Suppressor macrophage treated with lipopolysaccharide for 1 hour (primary cell): ENCODE data around the gene COL8A1.
"Not testable (repeated sequence)": the region's sequence is repeated elsewhere in the genome, so short reads cannot be mapped to it uniquely, and the experiment has no call there.

Experiments
- DNase-seq, 3 donors: peaks; one replicate each; pipeline ENCODE4 v3.0.0-alpha.2; 2020 to 2022

Gene COL8A1

DNA sequence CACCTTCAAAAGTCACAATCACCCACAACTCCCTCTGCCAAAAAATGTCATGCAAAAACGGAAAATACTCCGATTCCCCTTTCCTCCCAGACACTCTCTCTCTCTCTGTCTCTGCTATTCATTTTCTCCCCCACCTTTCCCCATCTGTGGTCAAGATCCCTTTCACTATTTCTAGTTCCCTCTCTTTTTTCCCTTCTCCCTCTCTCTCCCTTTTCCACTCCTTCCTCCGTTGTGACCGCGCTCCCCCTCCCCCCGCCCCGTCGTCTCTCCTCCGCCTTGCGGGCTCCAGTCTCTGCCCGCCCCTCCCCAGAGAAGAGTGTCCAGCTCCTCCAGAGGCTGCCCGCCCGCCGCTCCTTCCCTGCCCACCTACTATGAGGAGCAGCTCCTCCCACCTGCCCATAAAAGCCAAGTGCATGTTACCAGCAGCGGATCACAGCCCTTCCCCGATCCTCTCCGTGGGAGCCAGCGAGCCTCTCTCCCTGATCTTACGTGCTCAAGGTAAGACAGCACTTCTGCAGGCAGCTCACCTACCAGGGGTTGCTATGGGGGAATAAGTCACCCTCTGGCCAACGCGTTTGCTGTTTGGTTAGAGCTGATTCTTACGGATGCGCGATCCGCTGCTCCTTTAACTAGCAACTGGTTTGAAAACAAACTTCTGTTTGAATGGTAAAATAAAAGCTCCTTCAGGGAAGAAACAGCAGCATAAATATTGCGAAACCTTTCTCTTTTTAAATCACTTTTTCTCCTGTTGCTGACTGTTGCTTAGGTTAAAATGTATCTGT is at the start of gene COL8A1:
Gene COL8A1, plus strand, starts transcription at position 428 of the 782 bp plus-strand sequence. CDS start 152,089 bp downstream, outside the sequence.
- DNase-seq = no peak

DNA sequence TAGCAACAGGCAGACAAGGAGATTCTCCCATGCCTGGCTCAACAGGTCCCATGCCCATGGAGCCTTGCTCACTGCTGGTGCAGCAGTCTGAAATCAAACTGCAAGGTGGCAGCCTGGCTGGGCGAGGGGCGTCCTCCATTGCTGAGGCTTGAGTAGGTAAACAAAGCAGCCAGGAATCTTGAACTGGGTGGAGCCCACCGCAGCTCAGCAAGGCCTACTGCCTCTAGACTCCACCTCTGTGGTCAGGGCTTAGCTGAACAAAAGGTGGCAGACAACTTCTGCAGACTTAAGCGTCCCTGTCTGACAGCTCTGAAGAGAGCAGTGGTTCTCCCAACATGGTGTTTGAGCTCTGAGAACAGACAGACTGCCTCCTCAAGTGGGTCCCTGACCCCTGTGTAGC is 49.2 kb upstream of the COL8A1 start:
- DNase-seq = not testable (repeated sequence)

DNA sequence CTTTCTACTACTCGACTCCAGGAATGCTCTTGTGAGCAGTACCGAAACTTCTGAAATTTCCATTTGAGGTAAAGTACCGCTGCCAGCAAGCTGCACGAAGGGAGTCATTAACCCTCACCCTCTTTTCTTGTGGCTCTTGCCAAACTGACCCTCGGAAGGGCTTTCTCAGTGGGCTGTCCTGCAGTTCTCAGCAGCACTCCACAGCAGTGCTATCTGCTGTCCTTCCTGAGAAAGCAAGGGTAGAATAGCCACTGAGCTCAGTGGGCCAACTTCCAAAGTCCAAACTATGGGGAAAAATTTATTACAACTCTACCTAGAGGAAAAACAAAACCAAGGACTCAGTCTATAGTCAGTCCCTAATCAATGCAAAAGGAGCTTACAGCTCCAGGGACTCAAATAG is 38.5 kb upstream of the COL8A1 start:
- DNase-seq = no peak

DNA sequence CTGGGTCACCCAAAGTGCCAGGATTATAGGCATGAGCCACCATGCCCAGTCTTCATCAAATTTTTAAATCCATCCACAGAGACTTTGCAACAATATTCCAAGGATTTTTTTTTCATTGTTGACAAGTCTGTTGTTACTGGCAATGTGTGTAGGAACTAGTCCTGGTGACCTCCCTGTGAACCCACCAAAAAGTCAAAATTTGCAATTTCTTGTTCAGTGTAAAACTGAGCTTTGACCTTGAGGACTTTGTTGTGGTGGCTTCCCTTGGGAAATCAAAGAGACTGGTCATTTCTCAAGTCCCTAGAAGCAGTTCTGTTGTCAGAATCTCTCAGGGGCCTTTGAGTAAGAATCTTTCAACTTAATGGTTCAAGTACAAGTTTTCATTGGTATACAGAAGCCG is 36.9 kb upstream of the COL8A1 start:
- no peak for DNase-seq

DNA sequence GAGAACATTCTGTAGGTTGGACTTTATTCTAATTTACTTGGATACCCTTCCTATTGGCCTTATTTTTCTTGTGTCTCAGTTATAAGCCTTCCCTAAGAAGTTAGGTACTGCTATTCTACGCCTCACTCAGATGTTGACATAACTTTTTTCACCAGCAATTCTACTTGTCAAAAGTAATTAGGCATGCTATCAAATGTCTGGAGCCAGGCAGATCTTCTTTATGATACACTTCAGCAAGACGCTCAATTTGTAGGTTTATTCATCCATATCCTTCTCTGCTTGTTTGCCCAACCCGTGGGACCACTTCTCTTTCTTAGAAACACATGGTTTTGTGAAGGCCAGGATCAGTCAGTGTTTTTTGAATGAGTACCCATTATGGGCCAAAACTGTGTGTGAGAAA is 36.2 kb upstream of the COL8A1 start:
- no peak for DNase-seq

DNA sequence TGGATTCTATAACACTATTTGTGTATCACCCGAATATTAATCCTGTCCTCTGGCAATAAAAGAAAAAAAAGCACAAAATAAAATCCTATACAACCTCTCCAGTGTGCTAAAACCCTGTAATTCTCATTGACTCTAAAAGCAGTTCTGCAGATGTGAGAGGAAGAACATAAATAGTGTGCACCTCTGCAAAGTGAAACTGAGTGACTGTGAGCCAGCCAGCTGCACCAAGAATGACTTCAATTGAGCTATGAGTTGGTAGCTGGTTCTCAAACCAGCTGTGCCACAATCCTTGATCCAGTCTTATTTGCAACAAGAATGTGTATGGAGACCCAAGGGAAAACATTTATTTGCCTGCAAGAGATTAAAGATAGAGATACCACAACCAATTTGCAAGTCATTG is 31.2 kb upstream of the COL8A1 start:
- DNase-seq = no peak

DNA sequence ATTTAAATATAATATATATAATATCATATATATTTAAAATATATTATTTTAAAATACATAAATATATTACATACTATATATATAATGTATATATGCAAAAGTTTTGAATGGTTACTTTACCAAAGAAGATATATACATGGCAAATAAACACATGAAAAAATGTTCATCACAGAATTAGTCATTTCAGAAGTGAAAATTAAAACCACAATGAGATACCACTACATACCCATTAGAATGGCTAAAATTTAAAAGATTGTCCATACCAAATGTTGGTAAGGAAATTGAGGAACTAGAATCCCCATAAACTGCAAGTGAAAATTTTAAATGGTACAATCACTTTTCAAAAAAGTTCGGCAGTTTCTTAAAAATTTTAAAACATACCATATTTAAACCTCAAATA is 23.6 kb upstream of the COL8A1 start:
- no peak for DNase-seq

DNA sequence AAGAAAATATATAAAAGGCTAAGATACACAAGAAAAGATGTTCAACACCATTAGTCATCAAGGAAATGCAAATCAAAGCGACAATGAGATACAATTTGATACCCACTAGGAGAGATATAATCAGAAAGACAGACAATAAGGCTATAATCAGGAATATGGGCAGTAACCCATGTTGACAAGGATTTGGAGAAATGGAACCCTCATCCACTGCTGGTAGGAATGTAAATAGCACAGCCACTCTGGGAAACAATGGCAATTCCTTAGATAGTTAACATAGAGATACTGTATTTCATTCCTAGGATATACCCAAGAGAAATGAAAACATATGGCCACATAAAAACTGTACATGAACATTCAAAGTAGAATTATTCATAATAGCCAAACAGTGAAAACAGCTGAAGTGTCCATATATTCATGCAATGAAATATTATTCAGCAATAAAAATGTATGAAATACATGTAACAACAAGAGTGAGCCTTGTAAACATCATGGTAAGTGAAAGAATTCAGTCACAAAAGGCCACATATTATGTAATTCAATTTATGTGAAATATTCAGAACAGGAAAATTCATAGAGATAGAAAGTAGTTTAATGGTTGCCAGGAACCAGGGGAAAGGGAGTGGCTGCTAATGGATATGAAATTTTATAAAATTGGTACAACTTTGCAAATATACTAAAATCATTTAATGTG is 18.2 kb upstream of the COL8A1 start:
- DNase-seq = no peak

DNA sequence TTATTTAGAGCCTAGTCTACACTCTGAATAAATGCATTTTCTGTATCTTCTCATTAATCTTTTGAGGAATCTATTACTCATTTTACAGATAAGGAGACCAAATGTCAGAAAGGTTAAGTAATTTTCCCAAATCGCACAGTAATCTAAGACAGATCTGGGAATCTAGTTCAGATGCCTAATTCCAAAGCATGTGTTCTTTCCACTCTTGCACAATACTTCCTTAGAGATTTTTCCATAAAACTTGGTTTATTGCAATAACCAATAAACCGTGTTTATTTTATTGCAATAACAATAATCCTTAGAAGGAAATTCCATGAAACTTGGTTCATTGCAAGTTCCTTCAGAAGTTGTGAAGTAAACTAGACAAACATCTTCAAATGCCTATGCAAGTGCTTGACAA is 17.4 kb upstream of the COL8A1 start:
- no peak for DNase-seq

DNA sequence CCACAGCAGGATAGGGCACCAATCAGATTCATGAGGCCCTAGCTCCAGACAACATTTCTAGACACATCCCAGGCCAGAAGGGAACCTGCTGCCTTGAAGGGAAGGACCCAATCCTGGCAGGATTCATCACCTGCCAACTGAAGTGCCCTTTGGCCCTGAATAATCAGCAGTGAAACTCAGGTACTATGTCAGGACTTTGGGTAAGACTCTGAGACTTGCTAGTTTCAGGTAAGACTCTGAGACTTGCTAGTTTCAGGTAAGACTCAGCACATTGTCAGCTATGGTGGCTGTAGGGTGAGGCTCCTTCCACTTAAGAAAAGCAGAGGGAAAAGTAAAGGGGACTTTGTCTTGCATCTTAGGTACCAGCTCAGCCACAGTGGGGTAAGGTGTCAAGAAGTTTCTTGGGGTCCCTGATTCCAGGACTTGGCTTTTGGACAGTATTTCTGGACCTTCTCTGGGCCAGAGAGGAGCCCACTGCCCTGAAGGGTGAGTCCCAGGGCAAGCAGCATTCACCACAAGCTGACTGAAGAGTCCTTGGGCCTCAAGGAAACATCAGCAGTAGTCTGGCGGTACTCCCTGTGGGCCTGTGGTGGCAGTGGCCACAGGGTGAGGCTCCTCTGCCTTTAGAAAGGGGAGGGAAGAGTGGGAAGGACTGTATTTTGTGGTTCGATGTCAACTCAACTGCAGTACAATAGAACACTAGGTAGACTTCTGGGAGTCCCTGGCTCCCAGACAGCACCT is 13.7 kb upstream of the COL8A1 start:
- no peak for DNase-seq

DNA sequence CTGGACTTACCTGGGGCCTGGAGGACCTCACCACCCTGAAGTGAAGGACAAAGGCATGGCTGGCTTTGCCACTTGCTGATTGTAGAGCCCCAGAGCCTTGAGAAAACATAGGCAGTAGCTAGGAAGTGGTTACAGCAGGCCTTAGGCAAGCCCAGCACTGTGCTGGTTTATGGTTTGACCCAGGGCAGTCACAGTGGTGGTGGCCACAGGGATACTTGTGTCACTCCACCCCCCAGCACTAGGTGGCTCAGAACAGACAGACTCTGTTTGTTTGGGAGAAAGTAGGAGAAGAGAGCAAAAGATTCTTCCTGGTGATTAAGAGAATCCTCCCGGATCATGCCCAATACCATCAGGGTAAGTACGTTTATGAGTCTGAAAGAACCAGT is 13.2 kb upstream of the COL8A1 start:
- no peak for DNase-seq

DNA sequence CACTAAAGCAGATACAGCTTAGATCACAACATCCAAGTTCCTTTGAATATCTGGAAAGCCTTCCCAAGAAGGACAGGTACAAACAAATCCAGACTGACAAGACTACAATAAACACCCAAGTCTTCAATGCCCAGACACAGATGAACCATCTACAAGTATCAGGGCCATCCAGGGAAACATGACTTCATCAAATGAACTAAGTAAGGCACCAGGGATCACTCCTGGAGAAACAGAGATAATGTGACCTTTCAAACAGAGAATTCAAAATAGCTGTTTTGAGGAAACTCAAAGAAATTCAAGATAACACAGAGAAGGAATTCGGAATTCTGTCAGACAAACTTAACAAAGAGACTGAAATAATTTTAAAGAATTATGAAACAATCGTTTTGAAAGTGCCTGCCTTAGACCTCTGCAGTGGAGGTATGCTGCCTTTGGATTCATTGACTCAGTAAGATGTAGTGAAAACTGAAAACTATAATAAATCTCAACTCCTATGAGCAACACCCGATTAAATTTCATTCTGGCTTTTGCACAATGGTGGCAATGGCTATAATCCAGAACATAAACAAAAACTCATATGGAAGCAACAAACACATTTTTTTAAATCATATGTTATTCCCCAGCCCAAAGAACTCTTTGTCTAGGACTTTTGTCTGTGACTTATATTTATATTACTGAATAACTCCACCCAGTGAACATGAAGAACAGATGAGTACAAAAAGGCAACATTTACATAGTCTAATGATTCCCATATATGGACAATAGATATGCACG is 12.6 kb upstream of the COL8A1 start:
- DNase-seq = no peak

DNA sequence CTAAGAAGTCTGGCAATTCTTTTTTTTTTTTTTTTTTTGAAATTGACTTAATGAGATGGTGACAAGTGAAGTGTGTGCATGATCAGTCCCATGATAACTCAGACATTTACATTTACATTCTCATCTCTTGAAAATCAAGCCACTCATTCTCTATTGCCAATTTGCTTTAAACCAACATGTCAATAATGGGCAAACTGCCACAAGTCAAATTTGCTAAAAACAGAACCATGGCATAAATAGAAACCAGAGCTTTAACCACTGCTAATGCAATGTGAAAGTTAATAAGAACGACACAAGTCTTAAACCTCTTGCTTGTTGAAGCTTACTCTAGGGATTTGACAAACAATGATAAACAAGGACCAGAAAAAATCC is 12.0 kb upstream of the COL8A1 start:
- DNase-seq = no peak

DNA sequence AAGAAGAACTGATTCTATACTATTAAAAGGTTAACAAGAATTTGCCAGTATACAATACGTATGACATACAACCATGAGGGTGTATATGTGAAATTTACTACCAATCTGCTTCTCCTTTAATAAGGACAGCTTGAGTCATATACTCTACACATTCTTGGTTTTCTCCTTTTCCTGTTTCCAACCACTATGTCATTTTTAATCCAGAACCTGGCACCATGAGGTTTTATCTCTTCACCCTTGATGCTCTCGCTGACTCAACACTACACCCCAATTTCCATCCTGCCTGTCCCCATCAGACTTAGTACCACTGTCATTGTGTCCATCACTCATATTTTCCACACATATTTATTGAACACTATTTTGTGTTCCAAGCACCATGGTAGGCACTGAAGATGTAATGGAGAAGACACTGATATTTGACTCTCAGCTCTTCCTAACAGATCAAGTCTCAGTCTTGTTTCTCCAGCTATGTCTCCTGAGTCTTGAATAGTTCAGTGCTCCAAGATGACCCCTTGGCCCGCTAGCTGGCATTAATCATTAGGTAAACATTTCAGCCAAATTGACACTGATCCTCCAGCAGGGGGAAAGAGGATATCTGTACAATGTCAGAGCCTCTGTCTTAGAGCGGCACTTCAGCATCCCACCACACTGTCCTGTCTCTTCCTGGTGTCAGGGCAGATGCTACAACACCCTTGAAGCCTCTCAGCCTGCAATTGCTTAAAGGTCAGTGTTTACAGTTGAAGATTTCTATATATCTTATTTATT is 11.2 kb upstream of the COL8A1 start:
- no peak for DNase-seq

DNA sequence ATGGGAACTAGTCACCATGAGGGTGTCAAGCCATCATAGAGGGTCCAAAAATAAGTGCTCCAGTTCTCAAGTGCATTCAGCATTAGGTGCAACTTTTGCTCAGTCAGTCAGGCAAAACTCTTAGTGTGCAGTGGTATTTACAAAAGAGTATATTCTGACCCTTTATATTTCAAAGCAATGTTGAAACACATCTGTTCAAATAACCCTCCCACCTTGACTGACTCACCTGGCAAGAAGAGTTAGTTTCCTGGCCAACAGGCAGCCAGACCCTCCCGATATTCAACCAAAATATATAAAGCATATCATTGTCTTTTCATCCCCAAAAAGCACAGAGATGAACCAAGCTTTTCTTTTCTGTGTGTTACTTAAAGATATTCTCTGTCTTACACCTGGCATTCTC is 7.6 kb upstream of the COL8A1 start:
- DNase-seq = no peak

DNA sequence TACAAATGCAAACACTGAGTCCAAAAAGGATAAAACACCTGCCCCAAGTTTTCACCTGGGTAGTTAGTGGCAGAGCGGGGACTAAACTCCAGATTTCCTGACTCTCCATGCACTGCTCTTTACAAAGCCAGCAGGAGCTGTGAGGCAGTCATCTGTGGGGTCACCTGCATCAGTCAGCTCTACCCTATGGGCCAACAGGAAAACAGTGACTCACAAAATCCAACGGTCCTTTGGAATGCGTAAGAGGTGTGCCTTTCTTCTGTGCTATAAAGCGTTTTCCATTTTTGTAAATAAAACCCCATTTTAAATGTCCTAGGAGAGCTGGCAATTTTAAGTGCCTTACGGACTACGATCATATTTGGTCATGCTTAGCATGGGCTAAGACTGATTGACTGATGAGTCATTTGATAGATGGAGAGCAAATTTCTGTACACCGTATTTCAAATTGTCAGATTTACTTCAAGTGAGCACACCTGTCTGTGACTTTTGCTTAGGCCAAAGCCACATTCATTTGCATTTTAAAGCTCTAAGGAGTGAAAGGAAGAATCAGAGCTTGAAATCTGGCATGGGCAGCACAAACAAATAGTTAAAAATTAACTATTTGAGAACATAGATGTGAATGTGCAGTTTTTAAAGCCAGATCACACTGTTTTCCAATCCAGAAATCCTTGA is 4.4 kb upstream of the COL8A1 start:
- no peak for DNase-seq

DNA sequence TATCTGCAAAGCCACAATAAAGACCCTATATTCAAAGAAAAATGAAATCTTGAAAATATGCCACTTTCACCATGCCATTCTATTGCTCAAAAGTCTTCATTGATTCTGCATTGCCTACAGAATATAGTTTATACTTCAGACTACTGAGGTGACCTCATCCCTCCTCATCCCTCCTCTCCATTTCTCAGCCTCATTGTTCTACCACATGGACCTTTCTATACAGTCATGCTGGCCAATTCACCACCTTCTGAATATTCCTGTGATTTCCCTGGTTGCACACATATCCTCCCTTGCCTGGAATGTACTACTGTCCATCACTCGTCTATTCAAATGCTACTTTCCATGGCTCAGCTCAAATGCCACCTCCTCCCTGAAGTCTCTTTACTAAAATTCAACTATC is 3.5 kb upstream of the COL8A1 start:
- no peak for DNase-seq

DNA sequence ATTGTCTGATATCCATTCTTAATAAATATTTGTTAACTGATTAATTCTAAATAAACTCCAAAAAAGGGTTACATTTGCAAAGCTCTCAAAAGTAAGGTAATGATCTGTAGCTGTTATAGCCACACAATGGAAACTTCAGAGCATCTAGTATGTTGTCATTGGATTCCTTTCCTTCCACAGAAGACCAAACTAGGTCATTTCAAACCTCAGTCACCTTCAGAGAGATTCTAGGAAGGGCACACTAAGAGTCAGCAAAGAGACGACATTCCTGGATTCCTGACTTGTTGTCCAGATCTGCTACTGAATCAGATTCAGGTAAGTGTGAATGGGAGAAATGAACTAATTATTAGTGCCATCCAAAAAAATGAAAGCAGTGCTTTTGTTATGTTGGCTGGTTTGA is 3.0 kb upstream of the COL8A1 start:
- DNase-seq = no peak

DNA sequence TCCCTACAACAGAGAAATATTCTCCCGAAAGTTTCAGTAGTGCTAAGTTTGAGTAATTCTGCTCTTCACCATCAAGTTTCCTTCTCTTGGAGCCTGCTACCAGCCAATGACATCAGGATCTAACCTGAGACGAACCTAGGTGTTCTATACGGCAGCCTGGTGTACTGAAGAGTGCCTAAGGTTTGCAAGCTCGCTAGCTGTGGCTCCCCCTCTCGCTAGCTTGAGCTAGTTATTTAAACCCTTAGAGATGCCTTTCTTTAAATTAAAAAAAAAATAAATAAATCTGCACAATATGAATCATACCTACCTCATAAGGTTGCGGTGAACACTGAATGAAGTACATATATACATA is 1.4 kb upstream of the COL8A1 start:
- no peak for DNase-seq

DNA sequence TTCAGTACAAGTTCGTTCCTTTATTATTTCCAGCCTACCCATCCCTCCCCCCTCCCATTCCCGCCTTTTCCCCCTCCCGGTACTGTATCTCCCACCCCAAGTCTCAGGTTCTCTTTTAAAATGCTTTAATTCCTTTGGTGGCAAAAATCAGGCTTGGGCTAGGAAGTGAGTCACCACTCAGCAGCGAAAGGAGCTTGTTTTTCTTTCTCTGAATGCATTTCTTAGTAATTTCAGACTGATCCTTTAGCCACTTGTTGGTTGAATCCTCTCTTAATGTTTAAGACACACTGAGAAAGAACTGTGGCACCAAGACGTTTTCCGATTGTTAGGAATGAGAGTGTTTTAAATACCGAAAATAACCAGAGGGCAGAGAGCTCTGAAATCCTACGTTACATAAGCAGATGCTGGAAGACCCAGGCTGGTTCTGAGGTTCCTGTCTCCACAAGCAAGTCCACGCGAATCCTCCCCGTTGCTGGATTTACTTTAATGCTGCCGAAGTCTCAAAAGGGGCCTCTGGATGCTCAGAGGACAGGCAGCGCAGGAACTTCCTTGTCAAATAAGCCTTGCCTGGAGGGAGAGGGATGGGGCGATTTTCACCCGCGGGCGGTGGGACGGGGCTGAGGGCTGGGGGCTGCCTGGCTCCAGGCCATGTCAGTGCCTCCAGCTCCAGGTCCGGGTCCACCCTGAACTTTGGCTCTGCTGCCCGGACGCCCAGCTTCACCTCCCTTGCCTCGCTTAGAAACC is 854 bp upstream of the COL8A1 start:
- DNase-seq = peak in 1 of 3 donors; percentile 1

DNA sequence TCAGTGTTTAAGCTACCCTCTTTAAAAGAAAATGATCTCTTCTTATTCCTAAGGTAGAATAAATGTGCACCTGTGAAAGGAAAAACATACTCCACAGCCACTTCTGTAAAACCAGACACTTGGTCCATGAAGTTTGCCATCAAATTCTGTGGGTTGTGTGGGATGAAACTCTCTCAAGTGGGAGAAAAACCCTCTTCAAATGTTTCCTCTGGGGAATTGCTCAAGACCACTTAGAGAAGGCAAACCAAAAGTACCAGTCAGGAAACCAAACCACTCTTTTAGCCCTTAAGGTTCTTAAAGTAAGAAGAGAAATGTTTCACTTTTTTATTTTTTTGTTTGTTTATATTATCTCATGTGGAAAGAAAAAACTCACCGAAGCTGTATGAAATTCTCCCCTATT is 1.2 kb downstream of the COL8A1 start:
- DNase-seq = no peak
